IPS-20b (cell line): ENCODE measurements around the gene NEURL4.
A peak's percentile ranks its signal among the peaks of the same experiment; 100 is the strongest.

Experiments
- H3K27ac ChIP-seq: one replicate; pipeline ENCODE4 v1.5.1; 2013; ENCODE audit warnings: low read length
- H3K27me3 ChIP-seq: 2 replicates; pipeline ENCODE4 v1.6.1; 2013; ENCODE audit warnings: mild to moderate bottlenecking, low read length, inconsistent platforms; ENCODE audit not compliant: insufficient read depth
- H3K36me3 ChIP-seq: 2 replicates; pipeline ENCODE4 v1.6.1; 2013; ENCODE audit warnings: low read depth, mild to moderate bottlenecking, inconsistent platforms, low read length, moderate library complexity; ENCODE audit not compliant: insufficient read depth
- H3K4me1 ChIP-seq: 2 replicates; pipeline ENCODE4 v1.6.1; 2013; ENCODE audit warnings: mild to moderate bottlenecking, control low read depth, inconsistent platforms, low read length, moderate library complexity; ENCODE audit not compliant: insufficient read depth
- H3K4me3 ChIP-seq: 2 replicates; pipeline ENCODE4 v1.5.1; 2013; ENCODE audit warnings: mild to moderate bottlenecking, low read length, inconsistent platforms
- H3K9ac ChIP-seq: 2 replicates; pipeline ENCODE4 v1.6.1; 2013; ENCODE audit warnings: low read depth, mild to moderate bottlenecking, inconsistent platforms, low read length, moderate library complexity
- H3K9me3 ChIP-seq: 2 replicates; pipeline ENCODE4 v1.6.1; 2013; ENCODE audit warnings: mild to moderate bottlenecking, low read depth, low read length, inconsistent platforms; ENCODE audit not compliant: insufficient read depth

Gene NEURL4

DNA sequence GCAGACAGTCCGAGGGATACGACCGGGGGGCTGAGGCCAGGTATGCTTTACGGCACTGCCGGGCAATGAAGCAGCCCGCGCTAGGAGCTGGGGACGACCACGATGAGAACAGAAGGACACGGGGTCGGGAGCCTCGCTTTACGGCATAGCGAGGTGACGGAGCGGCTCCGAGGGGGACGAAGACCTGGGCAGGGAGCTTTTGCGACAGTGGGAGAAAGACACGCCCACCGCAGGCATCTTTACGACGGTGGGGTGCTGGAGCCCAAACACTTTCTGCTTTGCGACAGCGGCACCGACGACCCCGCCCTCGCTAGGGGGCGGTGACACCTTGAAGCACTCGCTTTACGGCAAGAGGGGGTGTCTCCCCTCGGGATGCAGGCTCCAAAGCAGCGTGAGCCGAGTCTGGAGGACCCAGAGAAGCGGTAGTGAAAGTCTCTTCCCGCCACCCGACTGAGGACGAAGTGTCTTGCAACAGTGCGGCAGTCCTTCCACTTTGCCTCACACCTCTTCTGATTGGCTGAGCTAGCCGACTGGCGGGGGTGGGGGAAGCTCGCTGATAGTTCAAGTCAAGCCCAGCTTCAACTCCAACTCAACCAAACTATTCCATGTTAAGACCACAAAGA, 350 bp upstream of the NEURL4 start:
- H3K4me3 ChIP-seq, result peak overlapping the region; percentile 78
- H3K27ac ChIP-seq, result peak overlapping the region; percentile 67
- H3K36me3 ChIP-seq, result peaks cover 23% of the 10 kb centered on the region
- no peaks in the 10 kb centered on the region for H3K9me3 ChIP-seq
- H3K27me3 ChIP-seq, result no peaks in the 10 kb centered on the region
- peak overlapping the region; percentile 86; the same call in 1 of the 2 replicates for H3K9ac ChIP-seq
- peaks cover 3% of the 10 kb centered on the region; the same call in 1 of the 2 replicates for H3K4me1 ChIP-seq

DNA sequence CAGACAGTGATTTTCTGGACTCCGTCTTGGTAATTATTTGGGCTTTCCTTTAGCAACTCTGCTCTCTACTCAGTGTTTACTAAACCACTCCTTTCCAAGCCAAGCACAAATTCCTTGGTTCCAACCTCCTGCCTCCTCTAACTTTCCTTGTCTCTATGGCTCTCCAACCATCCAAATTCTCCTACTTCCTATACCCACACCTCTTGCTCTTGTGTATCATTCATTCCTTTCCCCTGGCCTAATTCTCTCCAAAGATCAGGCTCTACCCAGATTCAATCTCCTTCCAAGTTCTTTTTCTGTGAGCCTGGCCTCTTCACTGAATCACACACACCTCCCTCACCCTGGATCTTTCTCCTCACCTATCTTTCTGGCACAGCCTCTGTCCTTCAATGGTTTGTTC, 1.1 kb downstream of the NEURL4 start:
- Histone ChIP-seq H3K9ac (peak overlapping the region; percentile 86; the same call in 1 of the 2 replicates), H3K4me1 (peaks cover 3% of the 10 kb centered on the region; the same call in 1 of the 2 replicates), H3K36me3 (peaks cover 33% of the 10 kb centered on the region), H3K9me3 (no peaks in the 10 kb centered on the region), H3K4me3 (peak overlapping the region; percentile 78), H3K27me3 (no peaks in the 10 kb centered on the region), H3K27ac (no peak overlapping the region)

DNA sequence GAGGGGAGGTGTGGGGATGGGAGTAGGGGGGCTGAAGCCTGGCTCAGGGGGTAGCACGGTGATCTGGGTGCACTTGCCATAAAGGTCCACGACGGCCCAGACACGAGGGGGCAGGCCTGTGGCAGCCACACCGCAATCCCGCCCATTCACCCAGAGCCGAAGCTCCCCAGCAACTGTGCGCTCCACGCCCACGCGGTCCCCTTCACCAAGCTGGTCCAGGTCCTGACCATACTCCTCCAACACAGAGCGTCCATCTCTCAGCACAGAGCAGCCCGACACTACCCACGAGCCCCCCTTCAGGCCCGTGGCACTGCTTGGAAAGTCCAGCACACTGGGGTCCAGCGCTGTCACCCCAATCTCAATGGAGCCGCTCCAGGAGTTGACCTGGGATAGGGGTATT, 1.6 kb downstream of the NEURL4 start:
- Histone ChIP-seq H3K4me3 (no peak overlapping the region), H3K9ac (peak overlapping the region; percentile 40; the same call in 1 of the 2 replicates), H3K36me3 (peaks cover 38% of the 10 kb centered on the region), H3K9me3 (no peaks in the 10 kb centered on the region), H3K27ac (no peak overlapping the region), H3K27me3 (no peaks in the 10 kb centered on the region), H3K4me1 (peaks cover 3% of the 10 kb centered on the region; the same call in 1 of the 2 replicates)

DNA sequence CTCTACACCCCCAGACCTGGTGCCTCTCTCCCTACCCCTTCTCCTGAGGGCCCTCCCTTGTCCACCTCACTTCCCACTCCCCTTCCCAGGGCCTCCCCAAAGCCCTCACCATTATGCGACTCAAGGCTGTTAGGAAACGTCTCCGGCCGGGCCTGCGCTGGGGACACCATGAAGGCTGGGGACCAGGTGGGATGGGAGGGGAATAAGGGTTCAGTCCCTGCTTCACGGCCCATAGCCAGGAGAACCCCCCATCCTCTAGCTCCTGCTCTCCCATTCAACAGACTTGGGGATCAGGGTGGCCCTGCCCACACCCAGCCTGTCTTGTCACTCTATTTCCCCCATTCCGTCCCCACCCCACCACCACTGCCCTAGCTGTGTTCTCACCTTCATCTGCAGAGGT, 2.1 kb downstream of the NEURL4 start:
- Histone ChIP-seq H3K9ac (no peak overlapping the region), H3K36me3 (peaks cover 42% of the 10 kb centered on the region), H3K27ac (no peak overlapping the region), H3K4me3 (no peak overlapping the region), H3K9me3 (no peaks in the 10 kb centered on the region), H3K4me1 (peaks cover 3% of the 10 kb centered on the region; the same call in 1 of the 2 replicates), H3K27me3 (no peaks in the 10 kb centered on the region)

DNA sequence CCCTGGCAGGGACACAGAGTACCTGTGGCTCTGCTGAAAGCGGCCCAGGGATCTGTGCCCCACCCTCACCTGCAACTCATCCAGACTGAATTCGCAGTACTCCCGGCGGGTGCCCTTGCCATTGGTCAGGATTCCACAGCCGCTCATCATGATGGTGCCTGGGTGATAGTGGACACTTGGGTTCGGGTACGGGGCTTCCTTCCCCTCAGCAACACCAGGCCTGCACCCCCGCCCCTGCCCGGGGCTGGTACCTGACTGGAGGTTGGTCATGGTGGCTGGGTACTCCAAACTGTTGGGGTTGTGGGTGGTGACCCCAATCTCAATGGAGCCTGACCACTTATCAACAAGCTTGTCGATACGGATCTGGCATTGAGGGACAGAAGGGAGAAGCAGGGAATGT, 2.9 kb downstream of the NEURL4 start:
- H3K4me3 ChIP-seq, result no peak overlapping the region
- H3K9me3 ChIP-seq, result no peaks in the 10 kb centered on the region
- H3K4me1 ChIP-seq, result peaks cover 3% of the 10 kb centered on the region; the same call in 1 of the 2 replicates
- no peaks in the 10 kb centered on the region for H3K27me3 ChIP-seq
- no peak overlapping the region for H3K27ac ChIP-seq
- H3K9ac ChIP-seq, result no peak overlapping the region
- peaks cover 51% of the 10 kb centered on the region for H3K36me3 ChIP-seq

DNA sequence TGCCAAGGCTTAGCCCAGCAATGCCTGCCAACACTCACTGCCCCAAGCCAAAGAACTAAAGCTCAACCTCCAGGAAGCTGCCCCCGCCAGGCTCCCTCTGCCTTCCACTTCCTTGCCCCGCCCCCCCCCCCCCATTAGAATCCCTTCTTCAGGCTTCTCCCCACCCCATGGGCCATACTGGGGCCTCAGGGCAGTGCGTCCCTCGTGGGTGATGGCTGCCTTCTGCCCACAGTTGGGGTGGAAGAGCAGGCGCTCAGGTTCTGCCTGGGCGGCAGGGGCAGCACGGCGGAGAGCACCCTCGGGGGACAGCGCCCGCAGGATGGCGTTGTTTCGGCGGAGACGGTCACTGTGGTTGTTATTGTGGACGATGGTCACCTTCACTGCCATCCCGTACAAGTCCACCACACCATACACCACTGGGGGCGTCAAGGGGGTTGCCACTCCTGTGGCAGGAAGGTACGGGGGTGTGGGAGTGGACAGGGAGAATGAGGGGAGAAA, 4.1 kb downstream of the NEURL4 start:
- peaks cover 62% of the 10 kb centered on the region for H3K36me3 ChIP-seq
- H3K9me3 ChIP-seq, result no peaks in the 10 kb centered on the region
- no peak overlapping the region for H3K9ac ChIP-seq
- H3K4me3 ChIP-seq, result no peak overlapping the region
- H3K27ac ChIP-seq, result no peak overlapping the region
- H3K27me3 ChIP-seq, result no peaks in the 10 kb centered on the region
- H3K4me1 ChIP-seq, result no peaks in the 10 kb centered on the region

DNA sequence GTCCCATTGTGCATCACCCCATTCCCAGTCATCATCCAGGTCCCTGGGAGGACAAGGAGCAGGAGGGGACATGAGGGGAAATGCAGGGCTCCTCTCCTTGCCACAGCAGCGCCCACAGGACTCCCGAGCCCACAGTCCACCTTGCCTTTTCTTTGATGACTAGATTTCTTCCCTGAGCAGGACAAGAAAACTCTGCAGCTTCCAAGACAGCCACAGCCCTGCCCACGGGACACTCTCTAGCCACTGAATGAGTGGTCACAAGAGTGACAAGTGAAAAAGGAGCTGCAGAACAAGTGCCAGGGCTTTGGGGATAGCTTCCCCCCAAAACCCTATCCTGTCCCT, 4.7 kb downstream of the NEURL4 start:
- Histone ChIP-seq H3K27me3 (no peaks in the 10 kb centered on the region), H3K9me3 (no peaks in the 10 kb centered on the region), H3K27ac (no peak overlapping the region), H3K4me1 (no peaks in the 10 kb centered on the region), H3K9ac (no peak overlapping the region), H3K4me3 (no peak overlapping the region), H3K36me3 (peaks cover 62% of the 10 kb centered on the region)

DNA sequence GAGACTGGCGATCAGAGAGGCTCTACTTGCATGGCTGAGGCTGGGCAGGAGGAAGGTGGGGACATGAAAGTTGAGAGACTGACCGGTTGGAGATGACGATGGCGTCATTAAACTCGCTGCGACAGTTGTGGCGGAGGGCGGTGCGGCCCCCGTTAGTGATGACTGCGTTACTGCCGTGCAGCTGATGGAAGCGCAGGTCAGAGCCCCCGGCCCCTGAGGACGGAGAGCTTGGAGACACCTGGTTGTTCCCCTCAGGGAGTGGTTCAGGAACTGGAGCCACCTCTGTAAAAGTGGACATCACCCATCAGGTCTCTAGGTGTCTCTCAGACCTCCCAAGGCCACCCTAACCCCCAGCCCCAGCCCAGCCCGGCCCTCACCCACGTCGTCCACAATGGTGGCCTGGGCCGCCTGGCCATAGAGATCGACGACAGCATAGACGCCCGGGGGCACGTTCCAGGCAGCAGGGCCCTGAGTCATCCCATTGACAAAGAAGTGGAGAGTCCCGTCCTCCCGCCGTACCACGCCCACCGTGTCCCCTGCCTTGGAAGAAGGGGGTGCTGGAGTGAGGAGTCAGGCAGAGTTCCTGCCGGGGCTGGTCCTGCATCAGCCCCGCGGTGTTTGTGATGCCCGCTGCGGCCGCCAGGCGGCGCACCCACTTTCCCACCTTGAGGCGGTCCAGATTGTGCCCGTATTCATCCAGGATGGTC, 5.3 kb downstream of the NEURL4 start:
- no peaks in the 10 kb centered on the region for H3K4me1 ChIP-seq
- no peaks in the 10 kb centered on the region for H3K27me3 ChIP-seq
- no peaks in the 10 kb centered on the region for H3K9me3 ChIP-seq
- no peak overlapping the region for H3K9ac ChIP-seq
- peaks cover 64% of the 10 kb centered on the region for H3K36me3 ChIP-seq
- no peak overlapping the region for H3K4me3 ChIP-seq
- no peak overlapping the region for H3K27ac ChIP-seq

DNA sequence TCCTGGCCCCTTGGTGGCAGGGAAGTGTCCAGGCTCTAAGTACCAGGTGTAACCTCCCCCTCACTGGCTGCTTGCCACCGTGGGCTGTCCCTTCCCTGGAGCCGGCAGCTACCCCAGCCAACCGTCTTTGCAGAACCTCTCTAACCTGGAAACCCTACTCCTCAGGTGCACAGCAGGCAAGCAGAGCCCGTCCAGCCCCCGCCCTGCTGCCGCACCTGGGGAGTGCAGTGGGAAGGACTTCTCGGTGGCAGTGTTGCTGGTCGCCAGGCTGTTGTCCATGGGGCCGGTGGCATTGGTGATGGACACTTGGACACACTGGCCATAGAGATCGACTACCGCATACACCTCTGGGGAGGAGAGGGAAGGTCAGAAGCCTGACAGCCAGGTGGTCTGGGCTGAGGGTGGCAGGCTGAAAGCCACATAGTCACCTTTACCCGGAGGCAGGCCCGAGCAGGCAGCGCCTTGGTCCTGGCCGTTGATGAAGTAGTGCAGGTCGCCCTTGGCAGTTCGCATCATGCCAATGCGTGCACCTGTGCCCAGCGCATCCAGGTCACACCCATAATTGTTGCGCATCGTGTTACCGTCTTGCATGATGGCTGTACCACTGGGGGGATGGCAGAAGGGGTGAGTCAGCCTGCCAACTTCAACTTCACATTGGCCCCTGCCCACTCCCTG, 6.5 kb downstream of the NEURL4 start:
- Histone ChIP-seq H3K9me3 (no peaks in the 10 kb centered on the region), H3K4me3 (no peak overlapping the region), H3K36me3 (peaks cover 76% of the 10 kb centered on the region), H3K9ac (no peak overlapping the region), H3K4me1 (no peaks in the 10 kb centered on the region), H3K27me3 (no peaks in the 10 kb centered on the region), H3K27ac (no peak overlapping the region)

DNA sequence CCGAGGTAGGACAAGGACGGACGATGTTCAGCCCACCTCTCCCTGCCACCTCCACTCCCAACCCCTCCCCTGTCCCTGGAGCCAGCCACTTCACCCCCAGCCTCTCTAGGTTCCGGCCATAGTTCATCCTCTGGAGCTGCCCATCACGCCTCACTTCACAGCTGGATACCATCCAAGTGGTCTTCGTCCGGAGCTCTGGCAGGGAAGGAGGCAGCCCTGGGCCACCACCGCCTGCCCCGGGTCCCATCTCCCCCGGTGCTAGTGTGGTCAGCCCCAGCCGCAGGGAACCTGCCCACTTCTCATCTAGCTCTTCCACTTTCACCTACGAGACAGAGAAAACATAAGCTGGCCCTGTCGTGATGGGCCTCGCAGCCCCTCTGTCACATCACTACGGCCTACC, 7.7 kb downstream of the NEURL4 start:
- no peak overlapping the region for H3K4me3 ChIP-seq
- H3K4me1 ChIP-seq, result no peaks in the 10 kb centered on the region
- peaks cover 80% of the 10 kb centered on the region for H3K36me3 ChIP-seq
- H3K9me3 ChIP-seq, result no peaks in the 10 kb centered on the region
- no peak overlapping the region for H3K9ac ChIP-seq
- H3K27ac ChIP-seq, result no peak overlapping the region
- no peaks in the 10 kb centered on the region for H3K27me3 ChIP-seq

DNA sequence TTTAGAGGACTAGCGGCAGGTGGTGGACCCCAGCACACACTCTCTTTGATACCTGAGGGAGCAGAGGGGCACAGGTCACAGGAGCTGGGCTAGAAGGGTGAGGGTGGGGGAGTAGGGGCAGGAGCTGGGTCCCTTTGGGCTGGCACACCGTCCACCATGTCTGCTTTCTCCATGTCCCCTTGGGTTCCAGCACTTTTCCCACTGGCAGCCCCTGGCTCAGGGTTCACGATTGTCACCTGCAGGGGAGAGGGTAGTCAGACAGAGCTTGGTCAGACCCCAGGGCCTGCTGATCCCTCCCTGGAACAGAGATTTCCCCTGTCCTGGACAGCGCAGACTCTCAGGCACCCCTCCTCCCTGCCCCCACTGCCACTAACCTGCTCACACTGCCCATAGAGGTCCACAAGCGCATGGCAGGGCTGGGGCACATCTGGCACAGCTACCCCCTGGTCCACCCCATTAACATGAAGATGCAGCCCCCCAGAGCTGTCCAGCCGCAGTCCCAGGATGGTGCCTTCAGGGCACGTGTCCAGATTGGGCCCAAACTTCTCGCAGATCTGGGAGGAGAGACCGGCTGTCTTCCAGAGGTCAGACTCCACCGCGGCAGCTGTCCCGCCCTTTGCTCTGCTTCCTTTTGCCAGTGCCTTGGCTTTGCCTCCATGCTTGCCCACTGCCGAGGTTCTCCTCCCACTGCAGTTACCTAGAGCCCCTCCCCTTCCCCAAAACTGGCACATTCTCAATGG, 10.8 kb downstream of the NEURL4 start:
- Histone ChIP-seq H3K4me3 (no peak overlapping the region), H3K9me3 (no peaks in the 10 kb centered on the region), H3K4me1 (no peaks in the 10 kb centered on the region), H3K36me3 (peaks cover 72% of the 10 kb centered on the region), H3K27me3 (no peaks in the 10 kb centered on the region), H3K27ac (no peak overlapping the region), H3K9ac (no peak overlapping the region)
